ENCODE measurements around the gene SPDYE2. TPM values are rescaled to one million over a fixed set of nuclear protein-coding genes. Genes with fewer than 3 reads are reported as not detected.
A peak's percentile ranks its signal among the peaks of the same experiment; 100 is the strongest.
"Not testable (repeated sequence)": the region's sequence is repeated elsewhere in the genome, so short reads cannot be mapped to it uniquely, and the experiment has no call there.

SPDYE2 gene
- polyA plus RNA-seq, 2 of the 4 experiments (the other 2 are of a cell fraction) = not detected

- ATAC-seq; FAIRE-seq; H3K4me1 ChIP-seq; POLR2A ChIA-PET; H3K9me3 ChIP-seq; H3K4me3 ChIP-seq; H3K27ac ChIP-seq; H3K4me2 ChIP-seq; CTCF ChIA-PET; DNase-seq (ENCODE audit: low read depth in 1 of 2, low spot score in 1 of 2): not testable (repeated sequence)
- WGBS (ENCODE audit: missing lambda C conversion rate) = no CpG with 5 or more reads among the region's 10 CpGs
Observed at GRCh38 chr7:102516951-102517350, 34.1 kb upstream of the SPDYE2 start.

GRCh38 chr7:102517550-102518147, 33.4 kb upstream of the SPDYE2 start, which contains the start of gene RASA4B:
Gene RASA4B, minus strand, starts transcription at chr7:102517777. Its CDS starts 67 bp downstream, at chr7:102517710.
- FAIRE-seq, H3K4me1 ChIP-seq, CTCF ChIA-PET, H3K9me3 ChIP-seq, POLR2A ChIA-PET: not testable (repeated sequence)
- WGBS (ENCODE audit: missing lambda C conversion rate) = no CpG with 5 or more reads among the region's 61 CpGs
- Histone ChIP-seq H3K4me2 (peak within 1 kb of the TSS; percentile 54), H3K27ac (0 out of 6 replicates have a peak within 1 kb of the TSS, but pooled peaks of 1 of the 2 experiments have one; percentile 67), H3K4me3 (peak within 1 kb of the TSS; percentile 37; the same call in 1 of the 3 replicates)
- ATAC-seq (peak; percentile 70 to 92), DNase-seq (ENCODE audit: low read depth in 1 of 2, low spot score in 1 of 2) (peak in 1 of 2 experiments; percentile 0)

GRCh38 chr7:102520797-102521196, 30.2 kb upstream of the SPDYE2 start:
- no CpG with 5 or more reads among the region's 5 CpGs for WGBS (ENCODE audit: missing lambda C conversion rate)
- H3K4me1 ChIP-seq; POLR2A ChIA-PET; DNase-seq (ENCODE audit: low read depth in 1 of 2, low spot score in 1 of 2); H3K27ac ChIP-seq; H3K4me2 ChIP-seq; FAIRE-seq; CTCF ChIA-PET; H3K4me3 ChIP-seq; H3K9me3 ChIP-seq; ATAC-seq: not testable (repeated sequence)

GRCh38 chr7:102524803-102525202, 26.2 kb upstream of the SPDYE2 start:
- H3K4me1 ChIP-seq; POLR2A ChIA-PET; DNase-seq (ENCODE audit: low read depth in 1 of 2, low spot score in 1 of 2); H3K4me3 ChIP-seq; CTCF ChIA-PET; H3K9me3 ChIP-seq; H3K27ac ChIP-seq; FAIRE-seq; H3K4me2 ChIP-seq: not testable (repeated sequence)
- 80% methylated on average over 1 of the region's 2 CpGs for WGBS (ENCODE audit: missing lambda C conversion rate)
- ATAC-seq = peak; percentile 3 to 10; a peak in 4 of 6 replicates

- H3K27ac ChIP-seq; H3K4me1 ChIP-seq; POLR2A ChIA-PET; ATAC-seq; FAIRE-seq; H3K4me3 ChIP-seq; DNase-seq (ENCODE audit: low read depth in 1 of 2, low spot score in 1 of 2); H3K9me3 ChIP-seq; H3K4me2 ChIP-seq; CTCF ChIA-PET: not testable (repeated sequence)
- 83% methylated on average over 1 of the region's 8 CpGs for WGBS (ENCODE audit: missing lambda C conversion rate)
Observed at GRCh38 chr7:102527182-102527581, 23.8 kb upstream of the SPDYE2 start.

GRCh38 chr7:102527822-102528793, 22.9 kb upstream of the SPDYE2 start:
- not testable (repeated sequence) for FAIRE-seq
- ATAC-seq = peak in 1 of 2 experiments; percentile 2; a peak in 1 of 6 replicates

GRCh38 chr7:102531583-102531982, 19.4 kb upstream of the SPDYE2 start:
- H3K4me2 ChIP-seq; CTCF ChIA-PET; H3K27ac ChIP-seq; DNase-seq (ENCODE audit: low read depth in 1 of 2, low spot score in 1 of 2); FAIRE-seq; H3K4me3 ChIP-seq; H3K4me1 ChIP-seq; POLR2A ChIA-PET; ATAC-seq; H3K9me3 ChIP-seq: not testable (repeated sequence)
- 62% methylated on average over 5 of the region's 7 CpGs for WGBS (ENCODE audit: missing lambda C conversion rate)

More at GRCh38 chr7:102527822-102528793, 22.9 kb upstream of the SPDYE2 start:
- POLR2A ChIA-PET; H3K4me3 ChIP-seq; H3K4me2 ChIP-seq; DNase-seq (ENCODE audit: low read depth in 1 of 2, low spot score in 1 of 2); H3K4me1 ChIP-seq; H3K9me3 ChIP-seq; H3K27ac ChIP-seq; CTCF ChIA-PET: not testable (repeated sequence)
- 94% methylated on average over 5 of the region's 13 CpGs for WGBS (ENCODE audit: missing lambda C conversion rate)
- peak; percentile 23; the same call in 1 of the 2 replicates for TF ChIP-seq ZC3H11A (IDR thresholded peaks at IDR 0.05)

GRCh38 chr7:102532127-102532526, 18.9 kb upstream of the SPDYE2 start:
- POLR2A ChIA-PET; H3K9me3 ChIP-seq; H3K4me3 ChIP-seq; FAIRE-seq; H3K4me1 ChIP-seq; CTCF ChIA-PET; H3K4me2 ChIP-seq; DNase-seq (ENCODE audit: low read depth in 1 of 2, low spot score in 1 of 2); H3K27ac ChIP-seq: not testable (repeated sequence)
- WGBS (ENCODE audit: missing lambda C conversion rate) = 66% methylated on average over 2 of the region's 2 CpGs
- peak; percentile 17 to 33; a peak in 3 of 6 replicates for ATAC-seq

GRCh38 chr7:102535062-102535615, 15.9 kb upstream of the SPDYE2 start:
- ATAC-seq; CTCF ChIA-PET; H3K9me3 ChIP-seq; POLR2A ChIA-PET; H3K4me1 ChIP-seq; H3K4me2 ChIP-seq; H3K27ac ChIP-seq; H3K4me3 ChIP-seq; FAIRE-seq; DNase-seq (ENCODE audit: low read depth in 1 of 2, low spot score in 1 of 2): not testable (repeated sequence)
- WGBS (ENCODE audit: missing lambda C conversion rate) = 81% methylated on average over 5 of the region's 8 CpGs

- FAIRE-seq; POLR2A ChIA-PET; H3K4me1 ChIP-seq; H3K27ac ChIP-seq; ATAC-seq; H3K9me3 ChIP-seq; H3K4me2 ChIP-seq; CTCF ChIA-PET; H3K4me3 ChIP-seq; DNase-seq (ENCODE audit: low read depth in 1 of 2, low spot score in 1 of 2): not testable (repeated sequence)
- WGBS (ENCODE audit: missing lambda C conversion rate) = 92% methylated on average over 5 of the region's 6 CpGs
Observed at GRCh38 chr7:102540604-102541003, 10.4 kb upstream of the SPDYE2 start.

GRCh38 chr7:102542083-102542482, 8.9 kb upstream of the SPDYE2 start:
- DNase-seq (ENCODE audit: low read depth in 1 of 2, low spot score in 1 of 2); H3K4me2 ChIP-seq; H3K4me1 ChIP-seq; CTCF ChIA-PET; ATAC-seq; H3K9me3 ChIP-seq; H3K4me3 ChIP-seq; FAIRE-seq; POLR2A ChIA-PET; H3K27ac ChIP-seq: not testable (repeated sequence)
- no CpG with 5 or more reads among the region's 8 CpGs for WGBS (ENCODE audit: missing lambda C conversion rate)

All from A549 (cell line).